Kidney glomerular epithelial cell (primary cell): ENCODE data around the gene SFXN5.

ENCODE experiments used
- DNase-seq: peaks from one replicate; lab custom pipeline; 2025; lab: John Stamatoyannopoulos, UW

SFXN5 gene

DNA sequence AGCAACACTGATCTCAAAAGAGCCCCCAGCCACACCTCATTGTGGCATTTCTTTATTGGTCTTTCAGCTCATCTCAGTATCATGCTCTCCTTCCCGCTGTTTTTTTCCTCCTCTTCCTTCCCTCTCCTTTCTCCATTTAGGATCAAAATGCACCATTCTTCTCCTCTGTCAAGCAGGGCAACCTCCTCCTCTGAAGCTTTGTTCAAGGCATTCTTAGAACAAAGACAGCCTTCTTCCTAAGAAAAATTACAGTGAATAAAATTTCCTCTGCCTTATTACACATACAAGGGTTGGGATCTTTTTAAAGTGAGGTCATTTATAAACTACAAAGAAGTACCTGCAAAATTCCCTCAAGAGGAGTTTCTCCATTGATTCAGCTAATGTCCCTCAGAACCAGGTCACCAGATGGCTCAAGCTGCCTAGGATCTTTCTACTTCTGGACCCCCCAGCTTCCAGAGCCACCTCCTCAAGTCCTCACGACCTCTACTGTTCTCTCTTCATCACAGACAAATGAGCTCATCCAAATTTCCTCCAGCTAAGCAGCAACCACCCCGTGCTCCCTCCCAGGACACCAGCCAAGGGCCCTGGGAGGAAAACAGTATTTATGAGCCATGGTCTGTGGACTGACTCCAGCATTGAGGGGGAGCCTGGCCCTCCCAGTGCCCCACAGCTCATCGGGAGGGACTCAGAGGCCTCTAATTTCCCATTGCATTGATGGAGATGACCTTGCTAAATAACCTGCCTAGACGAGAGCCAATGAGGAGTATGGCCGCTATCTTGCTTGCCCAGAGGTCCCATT, 18.0 kb downstream of the SFXN5 start:
- no peak for DNase-seq

DNA sequence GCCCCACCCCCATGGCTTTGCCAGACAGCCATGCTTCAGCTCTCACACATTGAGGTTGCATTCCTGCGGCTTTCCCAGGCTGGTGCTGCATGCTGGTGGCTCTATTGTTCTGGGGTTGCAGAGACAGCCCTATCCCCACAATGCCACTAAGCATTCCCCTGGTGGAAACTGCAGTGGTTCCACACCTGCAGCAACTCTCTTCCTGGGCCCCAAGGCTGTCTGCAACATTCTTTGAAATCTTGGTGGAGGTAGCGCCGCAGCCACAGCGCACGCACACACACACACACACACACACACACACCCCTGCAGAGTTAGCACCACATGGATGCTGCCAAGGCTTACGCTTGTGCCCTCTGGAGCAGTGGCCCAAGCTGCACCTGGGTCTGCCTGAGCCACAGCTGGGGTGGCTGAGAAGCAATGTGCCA, 21.4 kb downstream of the SFXN5 start:
- DNase-seq = no peak

DNA sequence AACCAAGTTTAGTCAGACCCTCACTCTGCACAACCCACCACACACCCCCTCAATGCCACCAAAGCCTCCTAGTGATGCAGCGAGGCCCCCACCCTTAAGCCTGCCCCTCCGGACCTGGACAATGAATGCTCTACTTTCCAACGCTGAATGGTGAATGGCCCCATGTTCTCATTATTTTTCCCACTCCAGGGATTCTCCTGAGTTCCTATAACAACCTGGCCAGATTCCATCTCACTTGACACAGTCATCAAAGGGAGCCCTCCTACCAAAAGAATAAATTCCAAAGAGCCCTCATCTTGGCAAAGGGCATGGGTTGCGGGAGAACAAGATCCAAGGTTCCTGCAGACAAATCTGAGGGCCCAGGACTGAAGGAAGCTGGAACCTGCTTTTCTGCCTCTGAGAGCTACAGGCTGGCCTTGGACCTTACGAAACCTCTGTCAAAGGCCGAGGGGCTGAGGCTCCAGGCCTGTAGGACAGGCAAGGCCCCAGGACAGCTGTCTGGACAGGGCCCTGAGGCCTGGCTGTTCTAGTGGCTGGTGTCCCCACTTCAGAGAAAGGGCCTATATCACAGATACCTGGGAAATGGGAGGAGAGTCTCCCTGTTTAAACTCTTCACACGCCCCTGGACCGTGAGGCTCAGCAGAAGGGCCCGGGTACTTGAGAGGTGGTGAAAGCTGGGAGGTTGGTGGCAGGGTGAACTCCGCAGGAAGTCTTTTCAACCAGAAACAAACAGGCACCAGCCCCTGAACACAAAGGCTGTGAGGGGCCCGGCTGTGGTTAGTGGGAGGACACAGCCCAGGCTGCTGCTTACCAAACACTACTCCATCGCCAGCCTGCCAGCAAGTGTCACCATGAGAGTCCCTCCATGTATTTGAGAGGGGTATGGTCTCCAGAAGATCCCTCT, 27.3 kb downstream of the SFXN5 start:
- DNase-seq = no peak

DNA sequence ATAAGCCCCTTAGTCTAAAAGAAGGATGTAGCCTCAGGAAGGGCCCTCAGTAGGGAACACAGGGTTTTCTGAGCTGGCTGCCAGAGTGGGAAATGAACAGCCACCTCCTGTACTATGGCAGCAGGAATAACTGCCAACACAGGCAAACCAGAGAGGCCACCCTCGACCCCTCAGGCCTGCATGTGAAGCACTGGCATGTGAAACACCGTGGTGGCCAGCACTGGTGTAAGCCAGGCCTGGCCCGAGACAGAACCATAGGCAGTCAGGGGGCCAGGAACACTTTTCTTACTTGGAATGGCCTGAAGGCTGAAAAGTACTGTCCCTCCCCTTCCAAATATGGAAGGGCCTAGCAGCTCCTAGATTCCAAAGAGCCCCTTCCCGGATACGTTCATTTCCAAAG, 28.2 kb downstream of the SFXN5 start:
- DNase-seq = no peak

DNA sequence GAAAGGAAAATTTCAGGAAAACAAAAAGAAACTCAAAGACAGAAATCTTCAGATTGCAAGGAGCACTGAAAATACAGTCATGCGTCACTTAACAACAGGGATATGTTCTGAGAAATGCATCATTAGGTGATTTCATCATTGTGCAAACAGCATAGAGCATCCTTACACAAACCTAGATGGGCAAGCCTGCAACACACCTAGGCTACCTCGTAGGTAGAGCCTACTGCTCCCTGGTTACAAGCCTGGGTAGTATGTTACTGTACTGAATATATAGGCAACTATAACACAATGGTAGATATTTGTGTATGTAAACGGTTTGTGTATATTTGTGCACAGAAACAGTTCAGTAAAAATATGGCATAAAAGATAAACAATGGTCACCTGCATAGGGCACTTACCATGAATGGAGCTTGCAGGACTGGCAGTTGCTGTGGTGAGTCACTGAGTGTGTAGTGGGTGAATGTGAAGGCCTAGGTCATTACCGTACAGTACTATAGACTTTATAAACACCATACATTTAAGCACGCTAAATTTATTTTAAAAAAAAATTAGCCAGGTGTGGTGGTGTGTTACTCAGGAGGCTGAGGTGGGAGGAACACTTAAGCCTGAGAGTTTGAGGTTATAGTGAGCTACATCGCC, 33.4 kb downstream of the SFXN5 start:
- no peak for DNase-seq

DNA sequence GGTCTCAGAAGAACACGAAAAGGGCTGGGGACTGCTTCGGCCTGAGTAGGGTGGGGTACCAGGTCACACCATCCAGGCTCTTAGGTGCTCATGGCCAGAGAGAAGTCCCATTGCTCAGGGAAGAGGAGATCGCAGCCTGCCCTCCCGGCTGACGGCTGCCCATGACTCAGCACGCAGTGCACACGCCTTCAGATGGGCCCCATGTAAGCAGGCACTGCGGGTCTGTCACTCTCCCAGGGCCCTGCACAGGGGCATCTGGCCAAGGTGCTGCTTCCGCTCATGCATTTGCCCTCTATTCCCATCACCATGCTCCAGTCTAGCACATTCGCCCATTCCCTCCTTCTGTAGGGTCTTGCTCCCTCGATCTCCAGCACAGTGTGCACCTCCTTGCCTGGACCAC, 34.7 kb downstream of the SFXN5 start:
- no peak for DNase-seq

DNA sequence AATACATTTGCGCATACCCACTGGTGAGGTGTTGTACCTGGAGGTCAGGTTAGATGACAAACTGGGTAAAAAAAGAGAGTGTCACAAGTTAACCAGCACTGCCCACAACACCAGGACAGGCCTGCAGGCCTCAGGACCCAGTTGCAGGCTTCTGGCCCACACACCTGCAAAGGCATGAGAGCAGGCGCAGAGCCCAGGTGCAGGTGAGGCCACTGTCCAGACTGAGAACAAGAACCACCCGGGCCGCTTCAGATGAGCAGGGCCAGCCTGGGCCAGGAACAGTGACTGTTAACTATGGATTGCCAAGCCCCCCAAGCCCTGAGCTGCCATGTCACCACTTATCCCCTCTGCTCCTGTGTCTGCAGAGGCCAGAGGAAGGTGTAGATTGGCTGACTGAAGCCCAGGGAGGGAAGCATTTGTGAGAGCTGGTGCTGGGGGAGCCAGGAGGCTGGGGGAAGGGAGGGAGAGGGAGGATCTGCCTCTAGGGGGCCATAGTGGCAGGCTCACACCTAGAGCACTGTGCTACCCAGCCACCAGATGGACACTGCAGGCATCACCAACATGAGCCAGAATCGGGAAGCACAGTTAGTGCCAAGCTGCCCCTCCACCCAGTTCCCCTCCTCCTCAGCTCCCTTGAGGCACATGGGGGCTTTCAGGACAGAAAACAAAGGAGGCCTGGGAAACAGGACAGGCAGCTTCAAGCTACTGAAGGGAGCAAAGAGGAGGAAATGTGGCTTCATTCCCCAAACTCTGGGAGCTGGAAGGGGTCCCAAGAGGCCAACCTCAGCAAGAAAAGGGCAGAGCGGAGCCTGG, 35.4 kb downstream of the SFXN5 start:
- DNase-seq = no peak

DNA sequence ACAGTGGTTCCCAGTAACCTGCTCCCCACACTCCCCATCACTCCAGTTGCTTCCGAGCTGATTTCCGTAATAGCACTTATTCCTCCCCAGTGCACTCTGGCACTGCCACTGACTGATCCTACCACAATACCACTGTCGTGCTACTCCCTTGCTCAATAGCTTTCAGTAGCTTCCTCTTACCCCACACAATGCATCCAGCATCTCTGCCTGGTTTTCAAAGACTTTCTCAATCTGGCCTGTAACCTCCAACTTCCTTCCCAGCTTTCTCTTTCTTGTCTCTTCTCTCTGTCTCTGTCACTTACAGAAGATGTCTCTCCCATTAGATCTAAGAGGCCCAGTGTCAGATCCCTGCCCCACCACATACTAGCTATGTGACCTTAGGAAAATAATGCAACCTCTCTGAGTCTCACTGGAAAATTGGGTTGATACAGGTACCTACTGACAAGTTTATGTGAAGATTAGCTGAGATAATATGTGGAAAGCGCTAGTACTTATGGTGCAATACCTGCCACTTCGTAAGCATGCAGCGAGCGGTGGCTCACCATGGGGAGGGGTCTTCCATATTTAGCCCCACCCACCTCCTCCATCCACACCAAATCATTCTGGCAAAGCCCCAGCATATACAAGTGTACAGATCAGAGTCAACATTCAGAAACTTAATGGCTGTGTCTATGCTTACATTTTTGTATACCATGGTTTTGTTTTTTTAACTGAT, 36.7 kb downstream of the SFXN5 start:
- no peak for DNase-seq

DNA sequence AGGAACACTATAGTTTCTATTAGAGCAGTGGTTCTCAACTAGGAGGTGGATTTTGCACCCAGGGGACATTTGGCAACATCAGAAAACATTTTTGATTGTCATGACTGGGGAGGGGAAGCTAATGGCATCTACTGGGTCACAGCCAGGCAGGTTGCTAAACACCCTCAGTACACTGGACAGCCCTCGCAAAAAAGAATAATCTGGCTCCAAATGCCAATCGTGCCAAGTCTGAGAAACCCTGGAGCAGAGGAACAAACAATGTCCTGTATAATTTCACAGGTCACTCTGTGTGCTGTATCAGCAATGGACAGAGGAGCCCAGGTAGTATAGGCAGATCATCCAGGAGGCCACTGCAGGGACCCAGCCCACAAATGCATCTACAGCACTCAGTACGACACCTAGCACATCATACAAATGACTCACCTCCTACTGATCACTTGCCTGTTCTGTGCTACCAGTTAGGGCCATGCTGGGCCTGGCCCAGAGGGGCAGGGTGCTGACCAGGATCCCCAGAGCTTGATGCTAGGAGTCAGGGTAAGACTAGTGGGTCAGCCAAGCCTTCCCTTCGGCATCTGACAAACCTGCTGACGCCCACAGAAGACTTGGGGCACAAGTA, 37.6 kb downstream of the SFXN5 start:
- no peak for DNase-seq

DNA sequence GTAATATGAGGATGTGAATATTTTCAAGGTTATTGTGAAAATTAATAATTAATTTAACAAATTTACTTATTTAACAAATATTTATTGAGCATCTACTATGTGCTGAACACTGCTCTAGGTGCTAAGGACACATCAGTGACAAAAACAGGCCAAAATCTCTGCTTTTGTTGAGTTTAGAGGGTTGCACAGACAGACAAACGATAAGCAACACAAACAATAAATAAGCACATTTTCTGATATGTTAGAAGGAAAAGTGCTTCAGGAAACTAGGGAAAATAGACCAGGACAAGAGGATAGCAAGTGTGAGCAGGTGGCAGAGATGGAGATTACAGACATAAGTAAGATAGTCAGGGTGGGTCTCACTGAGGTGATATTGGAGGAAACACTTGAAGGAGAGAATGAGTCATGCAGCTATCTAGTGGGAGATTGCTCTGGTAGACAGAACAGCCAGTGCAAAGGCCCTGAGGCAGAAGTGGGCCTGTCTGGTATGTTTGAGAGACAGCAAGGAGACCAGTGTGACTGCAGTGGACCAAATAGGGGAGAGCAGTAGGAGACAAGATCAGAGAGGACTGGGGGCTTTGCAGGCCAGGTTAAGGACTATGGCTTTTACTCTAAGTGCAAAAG, 38.3 kb downstream of the SFXN5 start:
- no peak for DNase-seq

DNA sequence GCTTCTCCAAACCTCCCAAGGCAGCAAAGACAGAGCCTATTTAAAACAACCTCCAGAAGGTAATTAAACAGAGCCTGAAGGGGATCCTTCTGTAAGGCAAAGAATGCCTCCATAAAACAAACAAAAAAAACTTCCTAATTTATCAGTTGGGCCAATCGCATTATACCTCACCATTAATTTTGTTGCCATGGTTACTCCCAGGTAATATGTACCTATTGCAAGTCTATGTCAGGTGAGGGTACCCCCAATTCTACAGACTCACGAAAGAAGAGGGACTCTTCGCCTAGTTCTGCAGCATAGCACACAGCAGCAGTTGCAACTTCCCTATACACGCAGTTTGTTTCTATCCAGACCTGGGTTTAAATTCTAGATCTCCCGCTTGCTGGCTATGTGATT, 38.8 kb downstream of the SFXN5 start:
- DNase-seq = no peak

DNA sequence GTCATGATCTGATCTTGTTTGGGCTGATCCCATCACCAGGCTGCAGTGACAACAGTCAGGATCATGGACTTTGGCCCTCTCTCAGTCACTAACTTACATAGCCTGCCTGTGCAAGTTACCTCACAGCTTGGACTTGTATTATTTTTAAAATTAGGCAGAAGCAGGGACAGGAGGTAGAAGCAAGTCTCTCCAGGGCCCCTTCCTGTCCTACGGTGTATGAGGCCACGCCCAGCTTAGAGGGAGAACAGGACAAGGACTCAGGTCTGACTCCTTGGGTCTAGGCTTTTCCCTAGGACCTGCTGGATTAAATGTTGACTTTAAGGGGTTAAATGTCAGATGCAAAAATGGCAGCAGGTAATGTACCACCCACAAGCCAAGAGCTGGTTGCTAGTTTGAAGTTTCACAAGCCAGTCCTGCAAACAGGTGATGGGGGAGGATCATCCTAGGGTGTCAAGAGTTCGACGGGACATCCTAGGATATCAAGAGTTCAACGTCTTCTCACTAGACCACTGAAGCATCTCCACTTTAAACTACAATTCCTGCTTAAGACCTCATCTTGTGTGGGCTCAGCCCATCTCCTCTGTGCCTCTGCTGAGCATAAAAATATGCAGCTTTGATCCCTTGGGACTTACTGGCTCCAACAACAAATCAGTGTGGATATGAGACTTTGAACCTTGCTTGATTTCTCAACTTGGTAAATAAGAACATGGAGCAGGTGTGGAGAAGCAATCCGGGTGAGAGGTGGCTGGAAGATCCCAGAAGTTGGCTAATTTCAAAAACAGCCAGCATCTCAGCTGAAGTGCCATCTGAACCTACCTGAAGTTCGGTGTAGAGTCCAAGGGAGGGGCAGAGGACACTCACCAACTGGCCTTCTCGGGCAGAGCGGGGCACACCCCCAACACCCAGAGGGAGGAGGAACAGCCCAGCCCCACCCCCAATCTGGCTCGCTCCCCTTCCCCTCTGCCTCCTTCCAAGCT, 39.5 kb downstream of the SFXN5 start:
- no peak for DNase-seq

DNA sequence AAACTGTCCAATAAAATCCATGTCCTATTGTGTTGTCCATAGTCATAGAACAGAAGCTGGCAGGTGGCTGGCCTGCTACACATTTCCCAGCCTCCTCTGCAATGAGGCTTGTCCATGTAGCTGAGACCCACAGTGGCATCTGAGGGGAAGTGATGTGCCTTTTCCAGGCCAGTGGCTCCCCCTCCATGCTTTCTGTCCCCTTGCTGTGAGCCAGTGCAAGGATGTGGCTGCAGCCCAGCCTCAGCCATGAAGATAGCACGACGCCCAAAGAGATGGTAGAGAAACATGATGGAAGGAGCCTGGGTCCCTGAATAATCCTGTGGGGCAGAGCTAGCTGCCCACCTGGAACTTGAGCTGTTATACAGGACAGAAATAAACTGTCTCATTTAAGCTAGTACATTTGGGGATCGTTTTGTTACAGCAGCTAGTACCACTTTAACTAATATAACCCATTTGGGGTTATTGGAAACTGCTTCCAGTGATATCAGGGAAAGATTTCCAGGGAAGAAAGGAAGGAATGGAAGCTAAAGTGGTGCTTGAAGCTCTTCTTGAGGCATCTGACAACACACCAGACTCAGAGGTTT, 40.3 kb downstream of the SFXN5 start:
- no peak for DNase-seq

DNA sequence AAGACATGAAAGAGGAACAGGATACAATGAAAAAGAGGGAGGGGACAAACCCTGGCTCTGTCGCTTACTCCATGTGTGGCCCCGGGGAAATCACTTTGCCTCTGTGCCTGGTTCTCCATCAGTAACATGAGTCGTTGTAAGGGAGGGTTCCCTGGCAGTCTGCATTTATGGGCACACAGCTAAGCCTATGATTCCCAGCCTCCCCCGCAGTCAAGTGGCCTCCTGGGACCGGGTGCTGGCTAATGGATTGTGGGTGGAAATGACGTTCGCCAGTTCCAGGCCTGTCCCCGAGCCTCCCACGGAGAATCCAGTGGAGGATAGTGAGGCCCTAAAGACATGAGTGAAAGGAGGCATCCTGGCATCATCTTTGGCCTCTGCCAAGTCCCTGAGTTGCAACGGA, 42.7 kb downstream of the SFXN5 start:
- DNase-seq = no peak

DNA sequence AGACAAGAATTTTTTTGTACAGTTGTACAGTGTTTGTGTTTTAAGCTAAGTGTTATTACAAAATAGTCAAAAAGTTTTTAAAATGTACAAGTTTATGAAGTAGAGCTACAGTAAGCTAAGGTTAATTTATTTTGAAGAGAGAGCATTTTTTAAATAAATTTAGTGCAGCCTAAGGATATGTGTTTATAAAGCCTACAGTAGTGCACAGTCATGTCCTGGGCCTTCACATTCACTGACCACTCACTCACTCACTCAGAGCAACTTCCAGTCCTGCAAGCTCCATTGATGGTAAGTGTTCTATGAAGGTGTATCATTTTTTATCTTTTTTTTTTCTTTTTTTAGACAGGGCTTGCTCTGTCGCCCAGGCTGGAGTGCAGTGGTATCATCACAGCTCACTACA, 44.2 kb downstream of the SFXN5 start:
- no peak for DNase-seq

DNA sequence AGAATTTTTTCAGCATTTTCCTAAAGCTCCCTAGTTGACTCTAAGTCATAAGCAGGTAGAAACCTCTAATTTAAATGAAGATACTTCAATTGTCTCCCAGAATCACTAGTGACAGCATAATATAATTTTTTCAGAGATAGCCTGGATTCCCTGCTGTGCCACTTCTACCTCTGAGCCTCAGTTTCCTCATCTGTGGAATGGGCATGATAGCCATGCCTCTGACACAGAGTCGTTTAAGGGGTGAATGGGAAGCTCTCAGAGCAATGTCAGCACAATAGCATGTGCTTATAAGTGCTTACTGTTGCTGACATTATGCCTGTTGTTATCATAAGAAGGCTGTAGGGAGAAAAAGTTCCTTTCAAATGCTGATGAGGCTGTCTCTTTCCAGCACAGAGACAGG, 48.0 kb downstream of the SFXN5 start:
- DNase-seq = no peak

DNA sequence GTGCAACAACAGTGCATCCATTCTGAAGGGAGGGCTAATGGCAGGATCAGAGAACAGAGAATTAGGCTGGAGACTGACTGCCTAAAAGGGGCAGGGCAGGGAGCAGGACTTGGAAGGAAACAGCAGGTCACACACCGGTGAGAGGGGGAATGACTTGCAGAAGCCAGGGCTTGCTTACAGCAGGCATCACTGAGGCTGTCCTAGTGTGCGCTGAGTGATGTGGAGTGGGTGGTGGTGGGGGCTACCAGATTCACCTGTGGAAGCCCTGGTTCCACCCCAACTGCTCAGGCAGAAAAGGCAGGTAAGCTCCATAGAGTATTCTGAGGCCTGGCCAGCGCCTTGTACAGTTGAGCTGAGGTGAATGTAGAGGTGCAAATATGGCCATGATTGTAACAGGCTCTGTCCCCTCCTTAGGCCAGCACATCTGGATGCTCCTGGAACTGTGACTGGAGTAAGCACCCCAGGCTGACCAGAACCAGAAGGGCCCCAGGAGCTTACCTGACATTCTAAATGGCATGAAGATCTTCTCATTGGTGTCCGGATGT, 49.4 kb downstream of the SFXN5 start:
- DNase-seq = no peak

DNA sequence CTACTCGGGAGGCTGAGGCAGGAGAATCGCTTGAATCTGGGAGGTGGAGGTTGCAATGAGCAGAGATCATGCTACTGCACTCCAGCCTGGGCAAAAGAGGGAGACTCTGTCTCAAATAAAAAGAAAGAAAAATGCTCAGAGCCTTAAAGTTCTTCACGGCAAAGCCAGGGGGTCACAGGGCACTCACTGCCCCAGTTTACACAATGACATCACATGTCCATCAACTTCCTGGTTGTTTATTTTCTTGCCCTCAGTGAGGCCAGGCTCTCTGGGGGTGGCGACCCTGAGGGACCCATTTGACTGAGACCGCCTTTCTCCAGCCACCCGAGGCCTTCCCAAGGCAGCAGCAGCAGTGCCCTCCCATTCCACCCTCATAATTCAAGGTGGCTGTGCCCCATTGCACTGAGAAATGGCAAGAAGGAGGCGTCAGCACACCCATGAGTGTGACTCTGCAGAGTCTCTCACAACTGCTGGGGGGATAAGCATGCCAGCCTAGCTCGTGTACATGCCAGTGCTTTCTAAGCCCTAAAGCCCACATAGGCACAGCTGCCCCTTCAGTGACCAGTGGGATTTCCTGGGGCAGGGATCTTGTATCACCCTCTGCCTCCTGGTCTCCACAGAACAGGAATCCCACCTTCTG, 50.0 kb downstream of the SFXN5 start:
- no peak for DNase-seq
